ENCODE measurements around the gene ANKRD28. TPM values are rescaled to one million over a fixed set of nuclear protein-coding genes. Genes with fewer than 3 reads are reported as not detected.

ANKRD28 gene
- total RNA-seq, 1 donor from 2014 or later: 45.0 TPM

GRCh38 chr3:15681668-15682067, 116.1 kb downstream of the ANKRD28 start:
- Mint-ChIP-seq H3K4me1 (peaks cover 21% of the 10 kb centered on the region), H3K27ac (no peak overlapping the region), H3K36me3 (peaks cover 27% of the 10 kb centered on the region), H3K9me3 (no peaks in the 10 kb centered on the region), H3K4me3 (no peak overlapping the region), H3K27me3 (ENCODE audit: low read depth) (no peaks in the 10 kb centered on the region)
- TF ChIP-seq, protein P1, sequence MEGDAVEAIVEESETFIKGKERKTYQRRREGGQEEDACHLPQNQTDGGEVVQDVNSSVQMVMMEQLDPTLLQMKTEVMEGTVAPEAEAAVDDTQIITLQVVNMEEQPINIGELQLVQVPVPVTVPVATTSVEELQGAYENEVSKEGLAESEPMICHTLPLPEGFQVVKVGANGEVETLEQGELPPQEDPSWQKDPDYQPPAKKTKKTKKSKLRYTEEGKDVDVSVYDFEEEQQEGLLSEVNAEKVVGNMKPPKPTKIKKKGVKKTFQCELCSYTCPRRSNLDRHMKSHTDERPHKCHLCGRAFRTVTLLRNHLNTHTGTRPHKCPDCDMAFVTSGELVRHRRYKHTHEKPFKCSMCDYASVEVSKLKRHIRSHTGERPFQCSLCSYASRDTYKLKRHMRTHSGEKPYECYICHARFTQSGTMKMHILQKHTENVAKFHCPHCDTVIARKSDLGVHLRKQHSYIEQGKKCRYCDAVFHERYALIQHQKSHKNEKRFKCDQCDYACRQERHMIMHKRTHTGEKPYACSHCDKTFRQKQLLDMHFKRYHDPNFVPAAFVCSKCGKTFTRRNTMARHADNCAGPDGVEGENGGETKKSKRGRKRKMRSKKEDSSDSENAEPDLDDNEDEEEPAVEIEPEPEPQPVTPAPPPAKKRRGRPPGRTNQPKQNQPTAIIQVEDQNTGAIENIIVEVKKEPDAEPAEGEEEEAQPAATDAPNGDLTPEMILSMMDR (IDR thresholded peaks at IDR 0.05; ENCODE audit: unreplicated experiment): no peak
- DNase-seq (ENCODE audit: low spot score in 2 of 2, unreplicated experiment in 2 of 2): no peak

DNA sequence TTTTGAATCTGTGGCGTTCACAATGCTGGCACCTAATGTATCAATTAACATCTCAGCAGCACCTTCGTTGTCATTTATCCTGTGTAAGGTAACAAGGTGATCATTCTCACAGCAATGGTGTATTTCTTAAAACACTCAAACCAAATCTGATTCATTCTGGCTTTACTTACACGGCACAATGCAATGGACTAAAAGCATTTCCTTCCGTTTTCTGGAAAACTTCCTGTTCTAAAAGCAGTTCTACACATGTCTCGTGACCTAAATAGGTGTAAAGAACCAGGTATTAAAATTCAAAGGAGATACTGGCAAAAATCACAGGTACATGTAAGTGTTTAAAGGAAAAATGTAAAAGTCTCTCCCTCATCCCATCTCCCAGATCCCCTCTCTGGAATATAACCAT, 118.5 kb downstream of the ANKRD28 start:
- peaks cover 23% of the 10 kb centered on the region for H3K36me3 Mint-ChIP-seq
- TF ChIP-seq, protein P1 (IDR thresholded peaks at IDR 0.05; ENCODE audit: unreplicated experiment): no peak
- H3K9me3 Mint-ChIP-seq: no peaks in the 10 kb centered on the region
- H3K27me3 Mint-ChIP-seq (ENCODE audit: low read depth): no peaks in the 10 kb centered on the region
- no peak overlapping the region for H3K4me3 Mint-ChIP-seq
- peaks cover 16% of the 10 kb centered on the region for H3K4me1 Mint-ChIP-seq
- DNase-seq (ENCODE audit: low spot score in 2 of 2, unreplicated experiment in 2 of 2): no peak
- H3K27ac Mint-ChIP-seq: no peak overlapping the region

- Mint-ChIP-seq H3K9me3 (no peaks in the 10 kb centered on the region), H3K4me1 (no peaks in the 10 kb centered on the region), H3K4me3 (no peak overlapping the region), H3K27me3 (ENCODE audit: low read depth) (no peaks in the 10 kb centered on the region), H3K36me3 (peaks cover 18% of the 10 kb centered on the region), H3K27ac (no peak overlapping the region)
- DNase-seq (ENCODE audit: low spot score in 2 of 2, unreplicated experiment in 2 of 2): no peak
- TF ChIP-seq, protein P1 (IDR thresholded peaks at IDR 0.05; ENCODE audit: unreplicated experiment): no peak
These were observed 121.5 kb downstream of the ANKRD28 start for GRCh38 chr3:15676259-15676658.

- Mint-ChIP-seq H3K4me3 (no peak overlapping the region), H3K4me1 (no peaks in the 10 kb centered on the region), H3K27ac (no peak overlapping the region), H3K27me3 (ENCODE audit: low read depth) (no peaks in the 10 kb centered on the region), H3K9me3 (no peaks in the 10 kb centered on the region), H3K36me3 (peaks cover 20% of the 10 kb centered on the region)
- DNase-seq (ENCODE audit: low spot score in 2 of 2, unreplicated experiment in 2 of 2): no peak
- TF ChIP-seq, protein P1 (IDR thresholded peaks at IDR 0.05; ENCODE audit: unreplicated experiment): no peak
These were observed 124.2 kb downstream of the ANKRD28 start for GRCh38 chr3:15673536-15673935.

GRCh38 chr3:15667484-15667883, 130.3 kb downstream of the ANKRD28 start:
- no peaks in the 10 kb centered on the region for H3K4me1 Mint-ChIP-seq
- DNase-seq (ENCODE audit: low spot score in 2 of 2, unreplicated experiment in 2 of 2): no peak
- H3K36me3 Mint-ChIP-seq: peaks cover 37% of the 10 kb centered on the region
- TF ChIP-seq, protein P1 (IDR thresholded peaks at IDR 0.05; ENCODE audit: unreplicated experiment): no peak
- H3K27me3 Mint-ChIP-seq (ENCODE audit: low read depth): no peaks in the 10 kb centered on the region
- H3K27ac Mint-ChIP-seq: no peak overlapping the region
- no peak overlapping the region for H3K4me3 Mint-ChIP-seq
- peaks cover 18% of the 10 kb centered on the region for H3K9me3 Mint-ChIP-seq

DNA sequence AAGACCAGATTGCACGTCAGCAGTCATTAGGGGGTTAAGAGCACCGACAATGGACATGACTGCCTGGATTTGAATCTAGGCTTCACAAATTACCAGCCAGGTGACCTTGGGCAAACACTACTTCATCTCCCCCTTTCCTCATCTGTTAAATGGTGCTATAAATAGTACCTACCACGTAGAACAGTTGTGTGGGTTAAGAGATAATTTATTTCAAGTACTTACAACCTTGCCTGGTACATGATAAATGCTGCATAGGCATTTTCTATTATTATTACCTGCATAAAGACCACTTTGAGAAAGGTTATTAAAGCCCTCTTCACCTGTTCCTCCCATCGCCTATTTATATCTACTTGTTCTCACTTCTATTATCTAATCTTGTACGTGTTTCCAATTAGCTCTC, 131.5 kb downstream of the ANKRD28 start:
- no peaks in the 10 kb centered on the region for H3K27me3 Mint-ChIP-seq (ENCODE audit: low read depth)
- TF ChIP-seq, protein P1 (IDR thresholded peaks at IDR 0.05; ENCODE audit: unreplicated experiment): no peak
- peaks cover 37% of the 10 kb centered on the region for H3K36me3 Mint-ChIP-seq
- peaks cover 29% of the 10 kb centered on the region for H3K9me3 Mint-ChIP-seq
- H3K4me3 Mint-ChIP-seq: no peak overlapping the region
- no peak overlapping the region for H3K27ac Mint-ChIP-seq
- no peaks in the 10 kb centered on the region for H3K4me1 Mint-ChIP-seq
- no peak for DNase-seq (ENCODE audit: low spot score in 2 of 2, unreplicated experiment in 2 of 2)
